ENCODE measurements around the gene PDIA5.

The PDIA5 gene

DNA sequence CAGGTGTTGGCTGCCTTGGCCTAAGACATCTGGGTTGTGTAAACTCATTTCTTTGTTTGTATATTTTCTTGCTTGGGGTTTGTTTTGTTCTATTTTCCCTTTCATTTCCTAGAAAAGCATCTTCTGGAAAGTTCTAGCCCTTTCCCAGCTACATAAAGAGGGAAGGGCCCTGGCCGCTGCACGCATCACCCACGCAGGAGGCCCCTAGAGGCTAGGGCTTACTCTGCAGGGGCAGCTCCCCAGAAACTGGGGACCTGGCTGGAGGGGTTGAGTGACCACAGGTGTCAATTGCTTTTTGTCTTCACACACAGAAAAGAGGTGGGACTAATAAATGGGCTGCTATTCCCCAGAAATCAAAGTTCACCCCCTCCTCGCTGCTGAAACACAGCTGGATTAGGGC, 52.6 kb downstream of the PDIA5 start:
- Histone ChIP-seq H3K4me3 (ENCODE audit: low read depth, low read length) (no peak overlapping the region), H3K36me3 (replicated peaks) (peaks cover 82% of the 10 kb centered on the region), H3K27me3 (replicated peaks) (no peaks in the 10 kb centered on the region), H3K27ac (no peak overlapping the region)
- in situ Hi-C loops (cut with HindIII; ENCODE audit: low pct_ligation_motif_present, low sequenced_read_pairs) = no loop called here
- TF ChIP-seq CTCF (IDR thresholded peaks at IDR 0.05; ENCODE audit: low read depth, low read length, missing control alignments) = peak; percentile 3
- DNase-seq = no peak

- in situ Hi-C loops (cut with HindIII; ENCODE audit: low pct_ligation_motif_present, low sequenced_read_pairs) = no loop called here
- no peak overlapping the region for H3K4me3 ChIP-seq (ENCODE audit: low read depth, low read length)
- H3K27me3 ChIP-seq (replicated peaks) = no peaks in the 10 kb centered on the region
- peaks cover 82% of the 10 kb centered on the region for H3K36me3 ChIP-seq (replicated peaks)
- no peak overlapping the region for H3K27ac ChIP-seq
- no peak for DNase-seq
- no peak for TF ChIP-seq CTCF (IDR thresholded peaks at IDR 0.05; ENCODE audit: low read depth, low read length, missing control alignments)
Observed at GRCh38 chr3:123119802-123120201, 53.0 kb downstream of the PDIA5 start.

DNA sequence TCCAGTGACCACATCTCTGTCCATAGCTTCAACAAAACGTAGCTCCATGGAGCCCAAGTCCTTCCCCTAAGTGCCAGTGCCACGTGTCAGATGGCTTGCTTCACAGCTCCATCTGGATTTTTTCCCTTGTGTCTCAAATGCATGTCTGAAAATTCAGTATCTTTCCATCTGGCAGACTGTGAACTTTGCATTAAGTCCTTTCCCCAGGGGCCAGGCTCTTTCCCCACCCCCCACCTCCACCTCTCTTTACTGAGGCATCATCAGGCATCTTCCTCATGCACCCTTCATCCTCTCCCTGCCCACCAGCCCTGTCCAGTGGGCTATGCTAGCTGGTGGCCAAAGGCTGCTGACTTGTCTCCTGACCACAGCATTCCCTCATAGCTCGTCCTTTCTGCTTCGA, 53.7 kb downstream of the PDIA5 start:
- Histone ChIP-seq H3K4me3 (ENCODE audit: low read depth, low read length) (no peak overlapping the region), H3K27me3 (replicated peaks) (no peaks in the 10 kb centered on the region), H3K36me3 (replicated peaks) (peaks cover 80% of the 10 kb centered on the region), H3K27ac (no peak overlapping the region)
- no peak for DNase-seq
- in situ Hi-C loops (cut with HindIII; ENCODE audit: low pct_ligation_motif_present, low sequenced_read_pairs) = no loop called here
- TF ChIP-seq CTCF (IDR thresholded peaks at IDR 0.05; ENCODE audit: low read depth, low read length, missing control alignments) = no peak

GRCh38 chr3:123122057-123122456, 55.2 kb downstream of the PDIA5 start:
- in situ Hi-C loops (cut with HindIII; ENCODE audit: low pct_ligation_motif_present, low sequenced_read_pairs) = no loop called here
- Histone ChIP-seq H3K27ac (no peak overlapping the region), H3K36me3 (replicated peaks) (peaks cover 76% of the 10 kb centered on the region), H3K4me3 (ENCODE audit: low read depth, low read length) (no peak overlapping the region), H3K27me3 (replicated peaks) (no peaks in the 10 kb centered on the region)
- DNase-seq = no peak
- no peak for TF ChIP-seq CTCF (IDR thresholded peaks at IDR 0.05; ENCODE audit: low read depth, low read length, missing control alignments)

GRCh38 chr3:123122525-123123315, 55.9 kb downstream of the PDIA5 start:
- H3K27ac ChIP-seq = no peak overlapping the region

More at GRCh38 chr3:123122525-123123315, 55.9 kb downstream of the PDIA5 start:
- Histone ChIP-seq H3K4me3 (ENCODE audit: low read depth, low read length) (no peak overlapping the region), H3K36me3 (replicated peaks) (peaks cover 79% of the 10 kb centered on the region), H3K27me3 (replicated peaks) (no peaks in the 10 kb centered on the region)
- no peak for DNase-seq
- TF ChIP-seq CTCF (IDR thresholded peaks at IDR 0.05; ENCODE audit: low read depth, low read length, missing control alignments) = no peak
- in situ Hi-C loops (cut with HindIII; ENCODE audit: low pct_ligation_motif_present, low sequenced_read_pairs) = no loop called here

All from brain microvascular endothelial cell (primary cell).